H7 (cell line): ENCODE data around the gene U2SURP. TPM values are rescaled to one million over a fixed set of nuclear protein-coding genes. Genes with fewer than 3 reads are reported as not detected.
A peak's percentile ranks its signal among the peaks of the same experiment; 100 is the strongest.
"Not testable (repeated sequence)": the region's sequence is repeated elsewhere in the genome, so short reads cannot be mapped to it uniquely, and the experiment has no call there.

Experiments
- DNase-seq: peaks from one replicate; pipeline ENCODE4 v3.0.0; 2012
- H3K27me3 ChIP-seq: 2 replicates; pipeline ENCODE4 v1.6.0; 2011; ENCODE audit warnings: mild to moderate bottlenecking, low read length; ENCODE audit not compliant: control insufficient read depth, insufficient read depth
- H3K36me3 ChIP-seq: replicated peaks from 2 replicates; pipeline ENCODE4 v1.5.1; 2011; ENCODE audit warnings: low read length; ENCODE audit not compliant: control insufficient read depth, insufficient read depth
- H3K4me3 ChIP-seq: 2 replicates; pipeline ENCODE4 v1.5.1; 2011; ENCODE audit warnings: low read depth, mild to moderate bottlenecking, control low read depth, low read length, moderate library complexity; ENCODE audit not compliant: insufficient read depth
- total RNA-seq: library from RNA; depleted of rRNA; stranded (reverse); fragments of >200 nt; shearing (Covaris generic); gene quantifications from 2 replicates; pipeline ENCODE4 v1.2.3, GENCODE V29; 2014

The U2SURP gene
- total RNA-seq, 1 experiment from 2014 or later = 110 TPM

DNA sequence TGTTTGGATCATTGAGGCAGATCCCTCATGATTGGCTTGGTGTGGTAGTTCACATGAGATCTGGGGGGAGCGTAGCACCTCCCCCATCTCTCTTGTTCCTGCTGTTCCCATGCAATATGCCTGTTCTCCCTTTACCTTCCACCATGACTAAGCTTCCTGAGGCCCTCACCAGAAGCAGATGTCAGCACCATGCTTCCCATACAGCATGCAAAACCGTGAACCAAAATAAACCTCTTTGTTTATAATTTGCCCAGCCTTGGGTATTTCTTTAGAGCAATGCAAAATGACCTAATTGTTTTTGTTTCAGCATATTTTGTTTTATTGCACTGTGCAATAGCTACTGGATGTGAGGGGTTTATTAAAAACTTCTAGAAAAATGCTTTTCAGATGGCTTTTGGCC lies 61.6 kb downstream of the U2SURP start:
- Histone ChIP-seq H3K4me3 (no peak overlapping the region), H3K36me3 (no peaks in the 10 kb centered on the region), H3K27me3 (no peaks in the 10 kb centered on the region)
- no peak for DNase-seq

GRCh38 chr3:143064777-143065176 lies 63.4 kb downstream of the U2SURP start:
- Histone ChIP-seq H3K4me3 (no peak overlapping the region), H3K27me3 (no peaks in the 10 kb centered on the region), H3K36me3 (no peaks in the 10 kb centered on the region)
- no peak for DNase-seq

DNA sequence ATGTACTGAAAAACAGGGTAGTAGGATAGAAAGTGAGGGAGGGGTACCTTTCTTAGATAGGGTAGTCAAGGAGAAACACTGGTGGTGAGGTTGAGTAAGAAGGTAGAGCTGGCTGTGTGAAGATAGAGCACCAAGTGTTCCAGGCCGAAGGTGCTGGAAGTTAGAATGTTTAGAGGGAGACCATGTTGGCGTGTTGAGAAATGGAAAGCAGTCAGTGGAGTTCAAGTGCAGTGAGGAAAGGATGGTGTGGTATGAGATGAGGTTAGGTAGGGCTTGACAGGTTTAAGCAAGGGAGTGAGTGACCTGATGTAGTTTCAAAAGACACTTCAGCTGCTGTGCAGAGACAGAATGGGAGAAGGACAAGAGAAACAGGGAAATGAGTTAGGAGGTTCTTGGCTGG lies 64.0 kb downstream of the U2SURP start:
- no peak for DNase-seq
- no peaks in the 10 kb centered on the region for H3K36me3 ChIP-seq
- H3K4me3 ChIP-seq = no peak overlapping the region
- no peaks in the 10 kb centered on the region for H3K27me3 ChIP-seq

DNA sequence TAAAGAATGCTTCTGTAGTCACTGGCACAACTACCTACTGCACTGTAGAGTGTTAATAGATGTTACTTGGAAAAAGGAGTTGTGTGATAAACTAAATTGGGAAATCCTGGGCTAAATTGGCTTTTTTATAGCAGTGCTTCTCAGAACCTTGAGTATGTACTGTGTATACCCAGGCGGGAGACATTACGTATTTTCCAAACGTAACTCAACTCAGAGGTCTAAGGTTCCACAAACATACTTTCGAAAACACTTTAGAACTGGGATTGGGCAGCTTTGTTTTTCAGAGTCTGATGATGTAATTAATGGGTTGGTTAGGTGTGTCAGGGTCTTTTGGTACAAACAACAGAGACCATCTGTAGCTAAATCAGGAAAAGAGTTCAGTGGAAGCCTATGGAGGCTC lies 64.7 kb downstream of the U2SURP start:
- Histone ChIP-seq H3K4me3 (no peak overlapping the region), H3K27me3 (no peaks in the 10 kb centered on the region), H3K36me3 (no peaks in the 10 kb centered on the region)
- DNase-seq = no peak

DNA sequence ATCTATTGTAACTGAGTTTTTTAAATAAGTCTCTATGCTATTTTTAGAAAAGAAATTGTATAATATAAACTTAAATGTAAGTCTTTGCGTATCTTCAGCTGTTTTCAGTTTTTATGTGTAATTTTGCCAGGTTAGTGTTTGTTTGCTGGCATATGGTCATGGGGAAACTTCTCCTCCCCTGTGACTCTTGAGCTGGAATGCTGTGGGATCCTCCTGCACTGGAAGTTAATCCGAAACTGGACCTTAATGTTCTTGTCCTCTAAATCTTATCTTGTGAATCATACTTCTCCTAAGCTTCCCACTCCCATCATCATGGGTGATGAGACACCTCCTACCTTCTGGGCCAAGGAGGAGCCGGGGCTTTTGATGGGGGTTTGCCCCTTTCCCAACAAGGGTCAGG lies 65.8 kb downstream of the U2SURP start:
- no peak overlapping the region for H3K4me3 ChIP-seq
- no peak for DNase-seq
- no peaks in the 10 kb centered on the region for H3K36me3 ChIP-seq
- H3K27me3 ChIP-seq = no peaks in the 10 kb centered on the region

GRCh38 chr3:143068059-143068458 lies 66.7 kb downstream of the U2SURP start:
- Histone ChIP-seq H3K36me3 (no peaks in the 10 kb centered on the region), H3K4me3 (no peak overlapping the region), H3K27me3 (no peaks in the 10 kb centered on the region)
- DNase-seq = no peak

GRCh38 chr3:143070977-143071551 lies 69.7 kb downstream of the U2SURP start:
- no peaks in the 10 kb centered on the region for H3K27me3 ChIP-seq
- H3K4me3 ChIP-seq = no peak overlapping the region; the same call in 1 of the 2 replicates
- no peaks in the 10 kb centered on the region for H3K36me3 ChIP-seq
- peak; percentile 70 for DNase-seq

- Histone ChIP-seq H3K27me3 (no peaks in the 10 kb centered on the region), H3K4me3 (no peak overlapping the region; the same call in 1 of the 2 replicates), H3K36me3 (no peaks in the 10 kb centered on the region)
- no peak for DNase-seq
Observed at GRCh38 chr3:143071776-143072175, 70.4 kb downstream of the U2SURP start.

DNA sequence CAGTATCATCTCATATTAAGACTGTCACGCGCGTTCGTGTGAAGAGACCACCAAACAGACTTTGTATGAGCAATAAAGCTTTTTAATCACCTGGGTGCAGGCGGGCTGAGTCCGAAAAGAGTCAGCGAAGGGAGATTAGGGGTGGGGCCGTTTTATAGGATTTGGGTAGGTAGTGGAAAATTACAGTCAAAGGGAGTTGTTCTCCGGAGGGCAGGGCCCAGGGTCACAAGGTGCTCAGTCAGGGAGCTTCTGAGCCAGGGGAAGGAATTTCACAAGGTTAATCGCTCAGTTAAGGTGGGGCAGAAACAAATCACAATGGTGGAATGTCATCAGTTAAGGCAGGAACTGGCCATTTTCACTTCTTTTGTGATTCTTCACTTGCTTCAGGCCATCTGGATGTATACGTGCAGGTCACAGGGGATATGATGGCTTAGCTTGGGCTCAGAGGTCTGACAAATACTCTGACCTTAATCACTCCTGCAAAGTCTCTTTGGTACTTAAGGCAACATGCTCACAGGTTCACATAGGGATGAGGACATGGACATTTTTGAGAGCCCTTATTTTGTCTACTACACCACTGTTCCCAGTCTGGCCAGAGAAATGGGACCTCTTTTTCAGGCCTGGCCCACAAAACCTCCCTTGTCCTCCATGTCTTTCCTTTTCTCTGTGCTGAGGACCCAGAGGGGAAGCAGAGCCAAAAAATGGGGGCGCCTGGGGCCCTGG lies 71.1 kb downstream of the U2SURP start:
- not testable (repeated sequence) for DNase-seq, H3K27me3 ChIP-seq, H3K4me3 ChIP-seq, H3K36me3 ChIP-seq

- H3K36me3 ChIP-seq, DNase-seq, H3K4me3 ChIP-seq, H3K27me3 ChIP-seq: not testable (repeated sequence)
Observed at GRCh38 chr3:143073541-143073940, 72.2 kb downstream of the U2SURP start.

DNA sequence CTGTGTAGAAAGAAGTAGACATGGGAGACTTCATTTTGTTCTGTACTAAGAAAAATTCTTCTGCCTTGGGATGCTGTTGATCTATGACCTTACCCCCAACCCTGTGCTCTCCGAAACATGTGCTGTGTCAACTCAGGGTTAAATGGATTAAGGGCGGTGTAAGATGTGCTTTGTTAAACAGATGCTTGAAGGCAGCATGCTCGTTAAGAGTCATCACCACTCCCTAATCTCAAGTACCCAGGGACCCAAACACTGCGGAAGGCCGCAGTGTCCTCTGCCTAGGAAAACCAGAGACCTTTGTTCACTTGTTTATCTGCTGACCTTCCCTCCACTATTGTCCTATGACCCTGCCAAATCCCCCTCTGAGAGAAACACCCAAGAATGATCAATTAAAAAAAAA lies 72.6 kb downstream of the U2SURP start:
- H3K27me3 ChIP-seq, H3K4me3 ChIP-seq, H3K36me3 ChIP-seq, DNase-seq: not testable (repeated sequence)

DNA sequence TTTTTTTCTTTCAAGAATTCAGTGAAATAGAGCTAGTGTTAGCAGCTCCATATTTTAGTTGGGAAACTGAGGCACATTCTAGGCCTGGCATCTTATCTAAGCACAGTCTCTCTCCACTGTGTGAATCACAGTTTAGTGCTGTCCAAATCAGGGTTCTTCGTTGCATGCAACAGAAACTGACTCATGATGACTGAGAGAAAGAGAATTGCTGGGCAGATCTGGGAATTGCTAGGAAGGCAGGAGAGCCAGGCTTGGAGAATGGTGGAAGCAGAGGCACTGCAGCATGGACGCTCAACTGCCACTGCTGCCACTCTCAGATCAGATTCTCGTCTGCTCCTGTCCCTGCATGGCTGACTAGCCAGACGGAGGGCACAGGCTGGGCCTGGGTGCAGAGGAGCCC lies 77.5 kb downstream of the U2SURP start:
- DNase-seq = no peak
- Histone ChIP-seq H3K36me3 (no peaks in the 10 kb centered on the region), H3K27me3 (no peaks in the 10 kb centered on the region), H3K4me3 (no peak overlapping the region)

DNA sequence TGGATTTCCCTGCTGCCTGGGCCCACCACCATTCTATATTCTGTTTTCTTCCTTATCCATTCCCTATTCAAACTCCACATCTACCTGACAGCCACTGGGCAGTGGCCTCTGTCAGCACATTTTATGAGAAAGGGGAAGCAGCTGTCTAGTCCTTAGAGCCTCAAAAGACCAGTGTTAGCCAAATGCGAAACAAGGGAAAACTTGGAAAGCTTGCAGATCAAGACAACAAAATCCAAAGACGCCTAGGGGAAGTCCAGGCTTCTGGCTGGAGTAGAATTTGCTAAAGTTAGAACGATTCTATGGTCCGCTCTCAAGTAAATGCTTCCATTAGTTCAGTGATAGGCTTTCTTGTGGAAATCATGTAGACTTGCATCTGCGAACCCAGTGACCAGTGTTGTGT lies 78.8 kb downstream of the U2SURP start:
- Histone ChIP-seq H3K27me3 (no peaks in the 10 kb centered on the region), H3K36me3 (no peaks in the 10 kb centered on the region), H3K4me3 (no peak overlapping the region)
- no peak for DNase-seq

DNA sequence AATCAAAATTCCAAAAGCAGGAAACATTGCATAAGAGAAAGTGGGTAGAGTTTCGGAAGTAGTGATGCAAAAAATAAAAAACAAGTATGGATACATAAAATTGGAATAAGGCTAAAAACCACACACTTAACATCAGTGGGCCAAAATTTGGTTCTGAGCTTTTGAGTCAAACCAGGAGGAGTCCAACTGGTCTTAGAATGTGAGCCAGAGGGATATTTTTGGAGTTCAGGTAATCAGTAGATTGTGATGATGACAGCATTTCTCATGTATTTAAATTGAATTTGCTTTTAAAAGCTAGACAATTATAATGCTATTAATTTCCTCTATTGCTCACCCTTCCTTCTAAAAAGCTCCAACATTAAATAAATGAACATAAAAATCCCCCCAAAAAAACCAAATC lies 80.0 kb downstream of the U2SURP start:
- DNase-seq = no peak
- H3K27me3 ChIP-seq = no peaks in the 10 kb centered on the region
- H3K4me3 ChIP-seq = no peak overlapping the region
- H3K36me3 ChIP-seq = no peaks in the 10 kb centered on the region

- Histone ChIP-seq H3K4me3 (no peak overlapping the region), H3K36me3 (no peaks in the 10 kb centered on the region), H3K27me3 (no peaks in the 10 kb centered on the region)
- no peak for DNase-seq
Observed at GRCh38 chr3:143081844-143082778, 80.7 kb downstream of the U2SURP start.
